Endothelial cell (in vitro differentiated cells): ENCODE measurements around the gene PI4KB. TPM values are rescaled to one million over a fixed set of nuclear protein-coding genes. Genes with fewer than 3 reads are reported as not detected.

Experiments
- DNase-seq: peaks from one replicate; pipeline ENCODE4 v3.0.0; 2021; ENCODE audit warnings: low spot score
- H3K27ac Mint-ChIP-seq: one replicate; pipeline ENCODE4 v1.8.0; 2021; ENCODE audit warnings: mixed read lengths, inconsistent platforms; ENCODE audit not compliant: unreplicated experiment
- H3K27me3 Mint-ChIP-seq: one replicate; pipeline ENCODE4 v1.8.0; 2021; ENCODE audit warnings: mild to moderate bottlenecking, moderate library complexity, mixed read lengths, inconsistent platforms; ENCODE audit not compliant: unreplicated experiment
- H3K36me3 Mint-ChIP-seq: one replicate; pipeline ENCODE4 v1.8.0; 2021; ENCODE audit warnings: mild to moderate bottlenecking, low read depth, mixed read lengths, inconsistent platforms; ENCODE audit not compliant: unreplicated experiment
- H3K4me1 Mint-ChIP-seq: one replicate; pipeline ENCODE4 v1.8.0; 2021; ENCODE audit warnings: mild to moderate bottlenecking, mixed read lengths, inconsistent platforms; ENCODE audit not compliant: unreplicated experiment
- H3K4me3 Mint-ChIP-seq: one replicate; pipeline ENCODE4 v1.8.0; 2021; ENCODE audit warnings: mild to moderate bottlenecking, mixed read lengths, inconsistent platforms; ENCODE audit not compliant: unreplicated experiment
- H3K9me3 Mint-ChIP-seq: one replicate; pipeline ENCODE4 v1.8.0; 2021; ENCODE audit warnings: mixed read lengths, inconsistent platforms; ENCODE audit not compliant: unreplicated experiment
- total RNA-seq: library from RNA; stranded (reverse); fragmentation: NEBNext Ultra II Directional; extraction: Animal tissue kit (Norgen Biotek cat#: 25700); gene quantifications from one replicate; pipeline ENCODE4 v1.2.1, GENCODE V29; 2021; ENCODE audit not compliant: unreplicated experiment
- TF ChIP-seq, protein P1 (sequence below): fragments of 200-600 bp; sonication (generic); IDR thresholded peaks from one replicate; pipeline ENCODE4 v1.5.0; 2021; ENCODE audit warnings: antibody characterized with exemption; ENCODE audit not compliant: unreplicated experiment

The PI4KB gene
- total RNA-seq, 1 donor from 2014 or later: 50.3 TPM

DNA sequence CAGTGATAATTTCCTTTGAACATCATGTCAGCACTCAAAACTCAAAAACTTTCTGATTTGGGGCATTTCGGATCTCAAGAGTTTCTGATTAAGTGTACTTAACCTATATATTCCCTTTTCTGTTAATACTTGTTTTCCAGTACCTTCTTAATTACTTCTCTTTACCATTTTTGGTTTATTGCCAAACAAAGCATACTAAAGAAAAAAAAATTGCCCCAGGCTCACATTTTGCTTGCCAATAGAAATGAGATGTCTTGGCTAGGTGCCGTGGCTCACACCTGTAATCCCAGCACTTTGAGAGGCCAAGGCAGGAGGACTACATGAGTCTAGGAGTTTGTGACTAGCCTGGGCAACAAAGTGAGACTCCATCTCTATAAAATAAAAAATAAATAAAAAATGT lies 67.9 kb downstream of the PI4KB start:
- no peak for DNase-seq
- Mint-ChIP-seq H3K4me3 (no peak overlapping the region), H3K9me3 (no peaks in the 10 kb centered on the region), H3K27me3 (peaks cover 3% of the 10 kb centered on the region), H3K36me3 (peaks cover 15% of the 10 kb centered on the region), H3K4me1 (peaks cover 10% of the 10 kb centered on the region), H3K27ac (no peak overlapping the region)
- TF ChIP-seq, protein P1, sequence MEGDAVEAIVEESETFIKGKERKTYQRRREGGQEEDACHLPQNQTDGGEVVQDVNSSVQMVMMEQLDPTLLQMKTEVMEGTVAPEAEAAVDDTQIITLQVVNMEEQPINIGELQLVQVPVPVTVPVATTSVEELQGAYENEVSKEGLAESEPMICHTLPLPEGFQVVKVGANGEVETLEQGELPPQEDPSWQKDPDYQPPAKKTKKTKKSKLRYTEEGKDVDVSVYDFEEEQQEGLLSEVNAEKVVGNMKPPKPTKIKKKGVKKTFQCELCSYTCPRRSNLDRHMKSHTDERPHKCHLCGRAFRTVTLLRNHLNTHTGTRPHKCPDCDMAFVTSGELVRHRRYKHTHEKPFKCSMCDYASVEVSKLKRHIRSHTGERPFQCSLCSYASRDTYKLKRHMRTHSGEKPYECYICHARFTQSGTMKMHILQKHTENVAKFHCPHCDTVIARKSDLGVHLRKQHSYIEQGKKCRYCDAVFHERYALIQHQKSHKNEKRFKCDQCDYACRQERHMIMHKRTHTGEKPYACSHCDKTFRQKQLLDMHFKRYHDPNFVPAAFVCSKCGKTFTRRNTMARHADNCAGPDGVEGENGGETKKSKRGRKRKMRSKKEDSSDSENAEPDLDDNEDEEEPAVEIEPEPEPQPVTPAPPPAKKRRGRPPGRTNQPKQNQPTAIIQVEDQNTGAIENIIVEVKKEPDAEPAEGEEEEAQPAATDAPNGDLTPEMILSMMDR: no peak

DNA sequence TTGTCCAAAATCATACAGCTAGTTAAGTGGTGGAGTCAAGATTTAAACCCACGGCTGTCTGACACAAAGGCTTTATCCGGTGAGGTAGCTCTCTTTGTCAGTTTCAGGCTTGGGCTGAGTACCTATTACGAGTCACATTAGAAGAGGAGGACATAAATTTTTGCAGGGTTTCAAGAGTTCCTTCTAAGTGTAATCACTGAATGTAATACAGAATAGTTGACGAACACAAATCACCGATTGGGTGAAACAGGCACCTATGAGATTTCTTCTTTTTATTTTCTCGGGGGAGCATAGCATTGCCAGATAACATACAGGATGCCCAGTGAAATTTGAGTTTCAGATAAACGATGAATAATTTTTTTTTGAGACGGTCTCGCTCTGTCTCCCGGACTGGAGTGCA lies 71.8 kb downstream of the PI4KB start:
- TF ChIP-seq, protein P1: no peak
- Mint-ChIP-seq H3K27ac (peak overlapping the region; percentile 95), H3K4me3 (peak overlapping the region; percentile 98), H3K4me1 (peaks cover 10% of the 10 kb centered on the region), H3K27me3 (peaks cover 3% of the 10 kb centered on the region), H3K36me3 (peaks cover 5% of the 10 kb centered on the region), H3K9me3 (no peaks in the 10 kb centered on the region)
- no peak for DNase-seq

DNA sequence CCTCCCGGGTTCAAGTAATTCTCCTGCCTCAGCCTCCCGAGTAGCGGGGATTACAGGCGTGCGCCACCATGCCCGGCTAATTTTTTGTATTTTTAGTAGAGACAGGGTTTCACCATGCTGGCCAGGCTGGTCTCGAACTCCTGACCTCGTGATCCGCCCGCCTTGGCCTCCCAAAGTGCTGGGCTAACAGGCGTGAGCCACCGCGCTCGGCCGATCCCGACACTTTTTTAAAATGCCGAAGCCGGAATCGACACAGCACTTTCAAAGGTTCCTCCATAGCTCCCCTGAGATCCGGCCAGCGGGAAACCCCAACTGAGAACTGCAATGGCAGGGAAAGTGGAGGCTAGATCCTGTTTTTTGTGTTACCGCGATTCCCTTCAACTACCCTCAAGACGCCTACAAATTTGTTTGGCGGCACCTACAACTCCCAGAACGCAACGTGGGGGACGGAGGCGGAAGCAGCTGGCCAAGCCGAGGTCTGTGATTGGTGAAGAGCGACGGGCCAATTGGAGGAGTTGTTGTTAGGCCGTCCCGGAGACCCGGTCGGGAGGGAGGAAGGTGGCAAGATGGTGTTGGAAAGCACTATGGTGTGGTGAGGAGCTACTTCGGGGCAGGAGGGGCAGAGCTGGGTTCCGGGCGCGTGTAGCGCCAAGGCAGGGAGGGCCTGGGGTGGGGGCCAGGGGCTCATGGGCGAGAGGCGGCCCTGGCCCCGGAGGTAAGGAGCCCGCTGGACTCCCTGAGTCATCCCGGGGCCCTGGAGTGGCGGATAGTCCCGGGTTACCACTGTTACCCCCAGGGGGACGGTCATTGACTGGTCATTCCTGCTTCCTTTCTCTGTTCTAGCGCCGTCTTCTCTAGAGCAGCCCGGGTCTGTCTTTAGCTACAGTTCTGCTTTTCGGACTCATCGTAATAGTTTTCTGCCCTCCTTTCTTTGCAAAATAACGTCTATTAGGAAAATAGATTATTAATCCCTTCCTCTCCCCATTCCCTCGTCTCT lies 72.7 kb downstream of the PI4KB start, which contains the start of gene PSMD4:
TSS of gene PSMD4 (plus strand) at position 518 of the 997 bp plus-strand sequence. CDS start at position 567, 49 bp downstream.
- Mint-ChIP-seq H3K27me3 (peaks cover 3% of the 10 kb centered on the region), H3K36me3 (peaks cover 5% of the 10 kb centered on the region), H3K4me1 (peaks cover 10% of the 10 kb centered on the region), H3K4me3 (peak within 1 kb of the TSS; percentile 98), H3K9me3 (no peaks in the 10 kb centered on the region), H3K27ac (peak within 1 kb of the TSS; percentile 95)
- TF ChIP-seq, protein P1: no peak
- DNase-seq: peak; percentile 86

DNA sequence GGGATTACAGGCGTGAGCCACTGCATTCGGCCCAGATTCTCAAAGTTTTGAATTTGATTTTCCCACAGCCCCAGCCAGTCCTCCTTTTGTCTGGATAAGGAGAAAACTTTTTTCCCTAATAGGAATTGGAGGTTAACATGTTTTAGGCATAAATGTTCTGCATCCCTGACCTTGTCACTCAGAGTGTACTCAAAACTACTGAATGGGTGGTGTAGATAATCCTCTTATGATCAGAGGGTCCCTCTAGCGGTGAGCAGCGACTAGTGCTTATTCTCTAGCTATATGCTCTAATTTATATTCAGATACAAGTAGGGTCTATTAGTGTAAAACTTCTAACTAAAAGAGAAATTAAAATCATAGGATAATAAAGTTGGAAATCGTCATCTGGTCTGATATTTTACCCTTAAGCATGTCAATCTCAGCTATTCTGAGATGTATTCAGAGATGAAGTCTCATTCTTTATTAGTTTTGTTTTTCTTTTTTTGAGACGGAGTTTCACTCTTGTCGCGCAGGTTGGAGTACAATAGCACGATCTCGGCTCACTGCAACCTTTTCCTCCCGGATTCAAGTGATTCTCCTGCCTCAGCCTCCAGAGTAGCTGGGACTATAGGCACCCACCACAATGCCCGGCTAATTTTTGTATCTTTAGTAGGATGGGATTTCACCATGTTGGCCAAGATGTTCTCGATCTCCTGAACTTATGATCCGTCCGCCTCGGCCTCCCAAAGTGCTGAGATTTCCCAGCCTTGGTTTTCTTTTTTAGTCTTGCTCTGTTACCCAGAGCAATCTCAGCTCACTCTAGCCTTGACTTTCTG lies 75.4 kb downstream of the PI4KB start:
- TF ChIP-seq, protein P1: peak; percentile 84
- H3K4me3 Mint-ChIP-seq: no peak overlapping the region
- H3K27ac Mint-ChIP-seq: peak overlapping the region; percentile 64
- H3K36me3 Mint-ChIP-seq: peaks cover 15% of the 10 kb centered on the region
- H3K27me3 Mint-ChIP-seq: peaks cover 3% of the 10 kb centered on the region
- no peaks in the 10 kb centered on the region for H3K9me3 Mint-ChIP-seq
- DNase-seq: peak; percentile 31
- peaks cover 10% of the 10 kb centered on the region for H3K4me1 Mint-ChIP-seq
